ENCODE results near the gene PTMA. TPM values are rescaled to one million over a fixed set of nuclear protein-coding genes. Genes with fewer than 3 reads are reported as not detected.
A peak's percentile ranks its signal among the peaks of the same experiment; 100 is the strongest.

PTMA gene
- total RNA-seq, 1 experiment from 2014 or later, result 713 TPM

DNA sequence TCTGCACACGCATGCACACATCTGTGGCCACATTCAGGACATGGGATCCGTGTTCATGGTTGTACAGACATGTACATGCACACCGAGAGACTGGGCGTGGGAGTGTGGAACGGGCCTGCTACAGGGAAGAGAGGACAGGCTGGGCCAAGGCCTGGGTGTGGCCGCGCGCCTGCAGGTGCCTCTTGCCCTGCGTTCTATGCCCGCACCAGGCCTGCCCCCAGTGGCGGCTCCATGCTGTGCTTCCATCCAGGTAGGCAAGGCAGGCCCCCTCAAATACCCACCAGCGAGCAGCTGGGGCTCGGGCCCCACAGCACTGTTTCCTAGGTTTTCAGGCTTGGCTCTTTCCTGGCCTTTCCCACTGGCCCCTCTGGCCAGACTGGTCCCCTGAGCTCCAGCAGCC is 15.5 kb upstream of the PTMA start:
- intact Hi-C loops (cut with micrococcal nuclease), result no loop called here
- Mint-ChIP-seq H3K9me3 (ENCODE audit: unreplicated experiment) (no peaks in the 10 kb centered on the region), H3K4me1 (ENCODE audit: insufficient read depth, unreplicated experiment) (no peaks in the 10 kb centered on the region), H3K4me3 (ENCODE audit: unreplicated experiment) (no peak overlapping the region), H3K36me3 (ENCODE audit: insufficient read depth, unreplicated experiment) (peaks cover 6% of the 10 kb centered on the region), H3K27ac (ENCODE audit: low read depth, unreplicated experiment) (no peak overlapping the region), H3K27me3 (ENCODE audit: insufficient read depth, unreplicated experiment) (no peaks in the 10 kb centered on the region)
- POLR2A ChIA-PET, result interaction anchor here (0.9 to 1.3 kb wide), 2 partner anchors 9 to 19 kb away, joined by 5 read pairs; no protein-coding TSS in a partner anchor
- DNase-seq (ENCODE audit: unreplicated experiment), result no peak
- no peak for TF ChIP-seq CTCF (IDR thresholded peaks at IDR 0.05; ENCODE audit: unreplicated experiment)
- CTCF ChIA-PET, result interaction anchor here (2.6 kb wide), 1 partner anchor 15 kb away, joined by 16 read pairs; no protein-coding TSS in a partner anchor
- no TSS peak for BruUV-seq (replicated peaks)

DNA sequence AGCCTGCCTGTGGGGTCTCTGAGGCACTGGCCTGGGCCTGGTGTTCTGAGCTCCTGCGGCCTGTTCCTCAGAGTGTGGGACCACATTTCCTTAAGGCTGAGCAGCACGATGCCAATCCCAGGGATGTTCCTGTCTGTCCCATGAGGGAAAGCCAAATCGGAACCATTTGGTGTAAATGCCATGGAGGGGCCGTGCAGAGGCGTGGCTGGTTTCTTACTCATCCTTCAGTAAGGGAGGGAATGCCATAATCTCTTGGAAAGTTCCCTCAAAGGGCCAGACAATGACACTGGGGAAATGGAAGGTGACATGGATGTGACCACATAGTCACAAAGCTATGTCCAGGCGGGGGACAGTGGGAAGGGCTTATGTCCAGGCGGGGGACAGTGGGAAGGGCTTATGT is 14.4 kb upstream of the PTMA start:
- no peaks in the 10 kb centered on the region for H3K27me3 Mint-ChIP-seq (ENCODE audit: insufficient read depth, unreplicated experiment)
- peaks cover 6% of the 10 kb centered on the region for H3K36me3 Mint-ChIP-seq (ENCODE audit: insufficient read depth, unreplicated experiment)
- ChIA-PET CTCF (interaction anchor here (2.4 to 2.9 kb wide), 3 partner anchors 16 to 20 kb away, joined by 12 to 16 read pairs (median 13); no protein-coding TSS in a partner anchor), POLR2A (interaction anchor here (1.3 kb wide), 1 partner anchor 18 kb away, joined by 5 read pairs; no protein-coding TSS in a partner anchor)
- no peaks in the 10 kb centered on the region for H3K4me1 Mint-ChIP-seq (ENCODE audit: insufficient read depth, unreplicated experiment)
- H3K4me3 Mint-ChIP-seq (ENCODE audit: unreplicated experiment), result no peak overlapping the region
- BruUV-seq (replicated peaks), result no TSS peak
- H3K27ac Mint-ChIP-seq (ENCODE audit: low read depth, unreplicated experiment), result no peak overlapping the region
- TF ChIP-seq CTCF (IDR thresholded peaks at IDR 0.05; ENCODE audit: unreplicated experiment), result no peak
- intact Hi-C loops (cut with micrococcal nuclease), result no loop called here
- no peaks in the 10 kb centered on the region for H3K9me3 Mint-ChIP-seq (ENCODE audit: unreplicated experiment)
- no peak for DNase-seq (ENCODE audit: unreplicated experiment)

- intact Hi-C loops (cut with micrococcal nuclease), result no loop called here
- H3K4me1 Mint-ChIP-seq (ENCODE audit: insufficient read depth, unreplicated experiment), result no peaks in the 10 kb centered on the region
- POLR2A ChIA-PET, result interaction anchor here (0.7 to 1.1 kb wide), 3 partner anchors 12 to 19 kb away, joined by 3 to 6 read pairs (median 4); partner anchors contain the start of gene PTMA
- peaks cover 6% of the 10 kb centered on the region for H3K36me3 Mint-ChIP-seq (ENCODE audit: insufficient read depth, unreplicated experiment)
- TF ChIP-seq CTCF (IDR thresholded peaks at IDR 0.05; ENCODE audit: unreplicated experiment), result no peak
- CTCF ChIA-PET, result interaction anchor here (1.1 to 2.9 kb wide), 5 partner anchors 11 to 22 kb away, joined by 4 to 18 read pairs (median 12); no protein-coding TSS in a partner anchor
- no TSS peak for BruUV-seq (replicated peaks)
- H3K27ac Mint-ChIP-seq (ENCODE audit: low read depth, unreplicated experiment), result no peak overlapping the region
- H3K4me3 Mint-ChIP-seq (ENCODE audit: unreplicated experiment), result no peak overlapping the region
- no peaks in the 10 kb centered on the region for H3K9me3 Mint-ChIP-seq (ENCODE audit: unreplicated experiment)
- peak; percentile 41 for DNase-seq (ENCODE audit: unreplicated experiment)
- H3K27me3 Mint-ChIP-seq (ENCODE audit: insufficient read depth, unreplicated experiment), result no peaks in the 10 kb centered on the region
These were observed 12.3 kb upstream of the PTMA start for GRCh38 chr2:231696004-231696367.

- Mint-ChIP-seq H3K9me3 (ENCODE audit: unreplicated experiment) (no peaks in the 10 kb centered on the region), H3K4me3 (ENCODE audit: unreplicated experiment) (no peak overlapping the region), H3K27ac (ENCODE audit: low read depth, unreplicated experiment) (no peak overlapping the region), H3K4me1 (ENCODE audit: insufficient read depth, unreplicated experiment) (peaks cover 11% of the 10 kb centered on the region), H3K27me3 (ENCODE audit: insufficient read depth, unreplicated experiment) (no peaks in the 10 kb centered on the region), H3K36me3 (ENCODE audit: insufficient read depth, unreplicated experiment) (peaks cover 1% of the 10 kb centered on the region)
- BruUV-seq (replicated peaks), result no TSS peak
- TF ChIP-seq CTCF (IDR thresholded peaks at IDR 0.05; ENCODE audit: unreplicated experiment), result no peak
- POLR2A ChIA-PET, result interaction anchor here (0.8 kb wide), 1 partner anchor 11 kb away, joined by 3 read pairs; no protein-coding TSS in a partner anchor
- intact Hi-C loops (cut with micrococcal nuclease), result no loop called here
- CTCF ChIA-PET, result interaction anchor here (10.2 kb wide), 1 partner anchor 24 kb away, joined by 142 read pairs; no protein-coding TSS in a partner anchor
- no peak for DNase-seq (ENCODE audit: unreplicated experiment)
These were observed 9.3 kb upstream of the PTMA start for GRCh38 chr2:231699006-231699405.

All from MCF 10A (cell line).